Hepatocyte (in vitro differentiated cells): ENCODE measurements around the gene KRTCAP3.

Experiments used
- EZH2phosphoT487 ChIP-seq: fragments of 200-600 bp; sonication (generic); IDR thresholded peaks from one replicate; pipeline ENCODE4 v1.6.1; 2018; ENCODE audit warnings: antibody characterized with exemption, mild to moderate bottlenecking, low read depth, moderate library complexity; ENCODE audit not compliant: unreplicated experiment, severe bottlenecking
- TF ChIP-seq, protein P1 (sequence below): fragments of 200-600 bp; sonication (generic); IDR thresholded peaks from 2 replicates; pipeline ENCODE4 v1.5.1; 2016; ENCODE audit warnings: antibody characterized with exemption, mild to moderate bottlenecking; ENCODE audit not compliant: poor library complexity

DNA sequence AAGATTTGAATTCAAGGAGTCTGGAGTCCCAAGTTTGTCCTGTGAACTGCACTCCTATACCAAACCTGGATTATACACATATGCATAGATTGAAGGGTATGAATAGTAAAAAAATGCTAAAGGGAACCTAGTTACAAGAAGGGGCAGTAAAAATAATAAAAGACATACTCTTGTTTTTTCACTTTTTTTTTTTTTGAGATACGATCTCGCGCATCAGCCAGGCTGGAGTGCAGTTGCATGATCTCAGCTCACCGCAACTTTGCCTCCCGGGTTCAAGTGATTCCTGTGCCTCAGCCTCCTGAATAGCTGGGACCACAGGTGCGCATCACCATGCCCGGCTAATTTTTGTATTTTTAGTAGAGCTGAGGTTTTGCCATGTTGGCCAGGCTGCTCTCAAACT is 22.3 kb downstream of the KRTCAP3 start:
- TF ChIP-seq EZH2phosphoT487 = no peak
- TF ChIP-seq, protein P1, sequence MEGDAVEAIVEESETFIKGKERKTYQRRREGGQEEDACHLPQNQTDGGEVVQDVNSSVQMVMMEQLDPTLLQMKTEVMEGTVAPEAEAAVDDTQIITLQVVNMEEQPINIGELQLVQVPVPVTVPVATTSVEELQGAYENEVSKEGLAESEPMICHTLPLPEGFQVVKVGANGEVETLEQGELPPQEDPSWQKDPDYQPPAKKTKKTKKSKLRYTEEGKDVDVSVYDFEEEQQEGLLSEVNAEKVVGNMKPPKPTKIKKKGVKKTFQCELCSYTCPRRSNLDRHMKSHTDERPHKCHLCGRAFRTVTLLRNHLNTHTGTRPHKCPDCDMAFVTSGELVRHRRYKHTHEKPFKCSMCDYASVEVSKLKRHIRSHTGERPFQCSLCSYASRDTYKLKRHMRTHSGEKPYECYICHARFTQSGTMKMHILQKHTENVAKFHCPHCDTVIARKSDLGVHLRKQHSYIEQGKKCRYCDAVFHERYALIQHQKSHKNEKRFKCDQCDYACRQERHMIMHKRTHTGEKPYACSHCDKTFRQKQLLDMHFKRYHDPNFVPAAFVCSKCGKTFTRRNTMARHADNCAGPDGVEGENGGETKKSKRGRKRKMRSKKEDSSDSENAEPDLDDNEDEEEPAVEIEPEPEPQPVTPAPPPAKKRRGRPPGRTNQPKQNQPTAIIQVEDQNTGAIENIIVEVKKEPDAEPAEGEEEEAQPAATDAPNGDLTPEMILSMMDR = no peak
